ENCODE data around the gene BTF3.
"Not testable (repeated sequence)": the region's sequence is repeated elsewhere in the genome, so short reads cannot be mapped to it uniquely, and the experiment has no call there.

DNA sequence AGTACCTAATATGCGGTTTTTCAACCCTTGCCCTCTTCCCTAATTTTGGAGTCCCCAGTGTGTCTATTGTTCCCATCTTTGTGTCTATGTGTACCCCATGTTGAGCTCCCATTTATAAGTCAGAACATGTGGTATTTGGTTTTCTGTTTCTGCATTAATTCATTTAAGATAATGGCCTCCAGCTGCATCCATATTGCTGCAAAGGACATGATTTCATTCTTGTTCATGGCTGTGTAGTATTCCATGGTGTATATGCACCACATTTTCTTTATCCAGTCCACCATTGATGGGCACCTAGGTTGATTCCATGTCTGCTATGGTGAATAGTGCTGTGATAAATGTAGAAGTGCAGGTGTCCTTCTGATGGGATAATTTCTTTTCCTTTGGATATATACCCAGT, 41.8 kb upstream of the BTF3 start:
- TF ChIP-seq TAF1 (IDR thresholded peaks at IDR 0.05; ENCODE audit: borderline replicate concordance, low read depth, low read length); POLR2A (IDR thresholded peaks at IDR 0.05; ENCODE audit: low read depth, low read length): not testable (repeated sequence)
